ENCODE data around the gene NT5DC4.

Gene NT5DC4

GRCh38 chr2:112754564-112754963, 33.7 kb downstream of the NT5DC4 start:
- DNase-seq (ENCODE audit: low spot score) = no peak

- no peak for DNase-seq (ENCODE audit: low spot score)
These were observed 34.6 kb downstream of the NT5DC4 start for GRCh38 chr2:112755444-112755843.

DNA sequence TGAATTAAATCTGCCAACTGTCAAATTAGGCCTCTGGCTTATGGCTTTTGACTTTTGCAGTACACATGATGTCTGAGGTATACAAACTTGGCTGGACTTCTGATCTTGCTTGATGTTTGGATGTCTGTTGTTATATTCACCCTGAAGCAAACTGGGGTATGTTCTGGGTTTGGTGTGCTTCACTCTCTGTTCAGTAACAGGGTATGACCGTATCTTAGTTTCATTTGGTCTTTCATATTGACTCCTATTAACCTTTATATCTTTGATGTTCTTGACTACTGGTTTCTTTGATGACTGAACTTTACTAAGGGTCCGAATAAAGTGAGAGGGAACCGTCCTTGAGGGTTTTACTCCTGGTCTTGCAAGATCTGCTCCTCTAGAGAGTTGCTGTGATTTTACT, 35.4 kb downstream of the NT5DC4 start:
- DNase-seq (ENCODE audit: low spot score) = no peak

GRCh38 chr2:112757265-112757664, 36.4 kb downstream of the NT5DC4 start:
- DNase-seq (ENCODE audit: low spot score) = no peak

- DNase-seq (ENCODE audit: low spot score) = no peak
These were observed 37.9 kb downstream of the NT5DC4 start for GRCh38 chr2:112758711-112759110.

DNA sequence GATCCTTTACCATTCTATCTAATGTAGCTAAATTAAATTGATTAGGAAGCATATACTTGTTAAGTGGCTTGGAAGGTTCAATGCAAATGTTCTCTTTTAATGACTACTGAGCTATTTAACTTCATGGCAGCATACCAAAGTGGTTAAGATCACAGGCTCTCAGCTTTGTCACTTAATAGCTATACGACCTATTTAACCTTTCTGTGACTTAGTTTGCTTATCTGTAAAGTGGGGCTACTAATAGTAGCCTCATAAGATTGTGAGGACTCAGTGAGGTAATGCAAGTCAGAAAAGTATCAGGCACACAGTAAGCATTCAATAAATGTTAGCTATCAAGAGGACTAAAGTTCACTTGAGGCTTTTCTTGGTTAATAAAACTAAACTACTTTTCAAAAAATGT, 39.3 kb downstream of the NT5DC4 start:
- DNase-seq (ENCODE audit: low spot score) = no peak

GRCh38 chr2:112762276-112762675, 41.5 kb downstream of the NT5DC4 start:
- no peak for DNase-seq (ENCODE audit: low spot score)

GRCh38 chr2:112764071-112765044, 43.5 kb downstream of the NT5DC4 start, which contains the start of gene CKAP2L:
TSS of gene CKAP2L (minus strand) at chr2:112764609. CDS start at chr2:112764598, 11 bp downstream.
- peak; percentile 98 for DNase-seq (ENCODE audit: low spot score)

GRCh38 chr2:112765251-112765650, 44.4 kb downstream of the NT5DC4 start:
- peak; percentile 38 for DNase-seq (ENCODE audit: low spot score)

GRCh38 chr2:112767693-112768330, 47.0 kb downstream of the NT5DC4 start:
- no peak for DNase-seq (ENCODE audit: low spot score)

GRCh38 chr2:112768432-112768831, 47.6 kb downstream of the NT5DC4 start:
- DNase-seq (ENCODE audit: low spot score) = peak; percentile 6

GRCh38 chr2:112772322-112772721, 51.5 kb downstream of the NT5DC4 start:
- no peak for DNase-seq (ENCODE audit: low spot score)

DNA sequence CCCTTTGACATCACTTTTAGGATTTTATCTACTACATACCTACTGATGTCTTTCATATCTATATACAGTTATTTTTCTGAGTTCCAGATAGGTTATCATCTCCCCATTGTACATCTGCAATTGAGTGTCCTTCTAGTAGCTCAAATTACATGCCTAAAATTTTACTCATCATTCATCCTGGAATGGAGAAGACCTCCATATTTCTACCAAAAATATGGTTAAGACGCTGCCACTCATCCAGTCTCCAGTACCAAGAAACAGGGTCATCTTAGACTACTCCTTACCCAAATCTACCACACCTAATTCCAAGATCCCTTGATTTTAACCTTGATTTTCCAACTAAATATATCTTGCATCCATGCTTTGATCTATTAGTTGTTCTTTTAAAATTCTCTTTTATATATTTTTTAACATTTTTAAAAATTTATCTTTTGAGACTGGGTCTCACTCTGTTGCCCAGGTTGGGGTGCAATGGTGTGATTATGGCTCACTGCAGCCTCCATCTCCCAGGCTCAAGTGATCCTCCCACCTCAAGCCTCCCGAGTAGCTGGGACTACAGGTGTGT, 52.2 kb downstream of the NT5DC4 start:
- no peak for DNase-seq (ENCODE audit: low spot score)

DNA sequence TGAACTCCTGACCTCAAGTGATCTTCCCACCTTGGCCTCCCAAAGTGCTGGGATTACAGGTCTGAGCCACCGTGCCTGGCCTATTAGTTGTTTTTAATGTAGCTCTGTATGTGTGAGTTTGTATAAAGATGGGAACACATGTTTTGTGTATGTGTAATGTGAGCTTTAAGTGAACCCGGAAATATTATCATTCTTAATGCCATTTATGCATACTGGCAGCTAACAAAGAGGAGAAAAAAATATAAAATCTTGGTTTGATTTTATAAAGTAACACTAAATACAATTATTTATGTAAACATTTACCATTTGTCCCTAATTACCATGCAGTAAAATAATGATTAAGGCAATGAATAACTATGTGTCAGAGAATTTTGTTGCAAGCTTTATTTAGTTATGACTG, 52.7 kb downstream of the NT5DC4 start:
- DNase-seq (ENCODE audit: low spot score) = no peak

DNA sequence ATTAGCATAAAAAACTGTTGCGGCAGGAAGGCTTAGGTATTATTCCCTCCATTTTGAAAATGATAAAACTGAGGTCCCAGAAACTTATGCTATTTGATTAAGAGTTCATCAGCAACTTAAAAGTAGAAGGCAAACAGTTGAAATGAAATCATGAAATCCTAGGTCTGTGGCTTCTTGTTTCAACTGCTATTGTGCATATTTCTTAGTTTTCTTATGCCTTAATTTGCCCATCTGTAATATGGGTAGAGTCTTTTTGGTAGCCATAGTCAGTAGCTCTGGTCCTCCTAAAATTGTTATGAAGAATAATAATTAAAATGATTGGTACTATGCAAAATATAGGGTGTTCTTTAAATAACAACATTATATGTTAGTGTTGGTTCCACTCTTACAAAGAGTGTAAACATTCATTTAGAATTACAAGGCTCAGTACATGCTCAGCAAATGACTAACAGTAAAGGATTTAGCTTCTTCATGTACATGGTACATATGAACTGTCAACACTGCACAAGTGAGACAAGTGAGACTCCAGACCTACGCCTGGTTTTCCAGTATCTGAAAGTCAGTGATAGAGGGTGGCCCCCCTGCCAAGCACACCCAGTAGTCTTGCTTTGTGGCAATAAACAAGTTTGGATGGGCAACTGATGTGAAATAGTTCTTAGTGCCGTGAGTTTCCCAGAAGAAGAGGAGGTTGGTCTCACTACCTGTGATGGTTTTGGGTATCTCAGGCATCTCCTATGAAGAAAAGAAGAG, 53.9 kb downstream of the NT5DC4 start:
- no peak for DNase-seq (ENCODE audit: low spot score)

- DNase-seq (ENCODE audit: low spot score) = no peak
These were observed 55.3 kb downstream of the NT5DC4 start for GRCh38 chr2:112776113-112776512.

- DNase-seq (ENCODE audit: low spot score) = no peak
These were observed 56.2 kb downstream of the NT5DC4 start for GRCh38 chr2:112777036-112777435.

DNA sequence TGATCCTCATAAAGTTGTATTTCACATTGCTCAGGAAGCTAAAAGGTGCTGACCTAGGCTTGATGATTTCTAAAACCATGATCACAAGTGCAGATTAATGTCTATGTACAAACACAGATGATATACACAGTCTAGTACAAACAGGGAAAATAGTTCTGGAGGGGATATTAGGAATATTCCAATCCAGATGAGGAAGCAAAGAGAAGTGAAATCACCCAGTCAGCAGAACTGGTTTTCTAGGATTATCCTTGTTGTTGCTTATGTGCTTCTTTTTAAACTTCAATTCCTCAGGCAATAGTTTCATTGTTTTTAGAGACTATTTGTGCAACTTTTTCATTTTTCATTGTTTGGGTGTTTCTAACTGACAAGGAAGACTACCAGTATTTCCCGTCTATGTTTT, 58.8 kb downstream of the NT5DC4 start:
- no peak for DNase-seq (ENCODE audit: low spot score)

- no peak for DNase-seq (ENCODE audit: low spot score)
These were observed 61.5 kb downstream of the NT5DC4 start for GRCh38 chr2:112782234-112782799.

- no peak for DNase-seq (ENCODE audit: low spot score)
These were observed 62.4 kb downstream of the NT5DC4 start for GRCh38 chr2:112783187-112783714.

Measured in kidney tubule cell (primary cell).